ENCODE measurements around the gene PTBP3.

The PTBP3 gene

GRCh38 chr9:112332977-112333638, at the start of gene PTBP3:
TSS of gene PTBP3 (minus strand) at chr9:112333619. CDS start at chr9:112297865, 35,754 bp downstream.
- H3K4me1 ChIP-seq (ENCODE audit: control insufficient read depth in 1 of 2, insufficient read depth in 2 of 2, low read length in 2 of 2): peaks cover 28 to 39% of the 10 kb centered on the region in 2 donors

GRCh38 chr9:112382501-112383364, 49.3 kb upstream of the PTBP3 start:
- Histone ChIP-seq H3K27ac (ENCODE audit: low read depth, low read length) (no peak overlapping the region), H3K27me3 (ENCODE audit: control insufficient read depth in 1 of 2, insufficient read depth in 2 of 2, low read length in 2 of 2) (no peaks in the 10 kb centered on the region), H3K9ac (ENCODE audit: low read depth in 1 of 2, low read length in 2 of 2) (no peak overlapping the region), H3K4me3 (ENCODE audit: low read depth in 1 of 2, low read length in 2 of 2) (no peak overlapping the region), H3K36me3 (ENCODE audit: control insufficient read depth in 1 of 2, insufficient read depth in 2 of 2, low read length in 2 of 2) (peaks cover 0 to 3% of the 10 kb centered on the region in 2 donors), H3K4me1 (ENCODE audit: control insufficient read depth in 1 of 2, insufficient read depth in 2 of 2, low read length in 2 of 2) (peaks cover 12 to 26% of the 10 kb centered on the region in 2 donors), H3K9me3 (ENCODE audit: control insufficient read depth in 1 of 2, low read length in 2 of 2) (no peaks in the 10 kb centered on the region)

More at GRCh38 chr9:112332977-112333638, at the start of gene PTBP3:
- Histone ChIP-seq H3K9ac (ENCODE audit: low read depth in 1 of 2, low read length in 2 of 2) (peak within 1 kb of the TSS; percentile 92 to 97), H3K9me3 (ENCODE audit: control insufficient read depth in 1 of 2, low read length in 2 of 2) (no peaks in the 10 kb centered on the region), H3K27me3 (ENCODE audit: control insufficient read depth in 1 of 2, insufficient read depth in 2 of 2, low read length in 2 of 2) (no peaks in the 10 kb centered on the region), H3K36me3 (ENCODE audit: control insufficient read depth in 1 of 2, insufficient read depth in 2 of 2, low read length in 2 of 2) (no peaks in the 10 kb centered on the region), H3K27ac (ENCODE audit: low read depth, low read length) (peak within 1 kb of the TSS; percentile 99), H3K4me3 (ENCODE audit: low read depth in 1 of 2, low read length in 2 of 2) (peak within 1 kb of the TSS; percentile 90 to 93)

GRCh38 chr9:112382066-112382465, 48.6 kb upstream of the PTBP3 start:
- no peaks in the 10 kb centered on the region for H3K27me3 ChIP-seq (ENCODE audit: control insufficient read depth in 1 of 2, insufficient read depth in 2 of 2, low read length in 2 of 2)
- no peaks in the 10 kb centered on the region for H3K36me3 ChIP-seq (ENCODE audit: control insufficient read depth in 1 of 2, insufficient read depth in 2 of 2, low read length in 2 of 2)
- H3K27ac ChIP-seq (ENCODE audit: low read depth, low read length): no peak overlapping the region
- no peak overlapping the region for H3K4me3 ChIP-seq (ENCODE audit: low read depth in 1 of 2, low read length in 2 of 2)
- H3K4me1 ChIP-seq (ENCODE audit: control insufficient read depth in 1 of 2, insufficient read depth in 2 of 2, low read length in 2 of 2): peaks cover 19 to 33% of the 10 kb centered on the region in 2 donors
- H3K9me3 ChIP-seq (ENCODE audit: control insufficient read depth in 1 of 2, low read length in 2 of 2): no peaks in the 10 kb centered on the region
- no peak overlapping the region for H3K9ac ChIP-seq (ENCODE audit: low read depth in 1 of 2, low read length in 2 of 2)

- H3K36me3 ChIP-seq (ENCODE audit: control insufficient read depth in 1 of 2, insufficient read depth in 2 of 2, low read length in 2 of 2): no peaks in the 10 kb centered on the region
- no peak overlapping the region for H3K27ac ChIP-seq (ENCODE audit: low read depth, low read length)
- peak overlapping the region; percentile 93 to 98 for H3K4me3 ChIP-seq (ENCODE audit: low read depth in 1 of 2, low read length in 2 of 2)
- no peaks in the 10 kb centered on the region for H3K9me3 ChIP-seq (ENCODE audit: control insufficient read depth in 1 of 2, low read length in 2 of 2)
- H3K27me3 ChIP-seq (ENCODE audit: control insufficient read depth in 1 of 2, insufficient read depth in 2 of 2, low read length in 2 of 2): no peaks in the 10 kb centered on the region
- peaks cover 21 to 40% of the 10 kb centered on the region in 2 donors for H3K4me1 ChIP-seq (ENCODE audit: control insufficient read depth in 1 of 2, insufficient read depth in 2 of 2, low read length in 2 of 2)
- peak overlapping the region; percentile 86 to 94 for H3K9ac ChIP-seq (ENCODE audit: low read depth in 1 of 2, low read length in 2 of 2)
These were observed 47.4 kb upstream of the PTBP3 start for GRCh38 chr9:112380825-112381221.

GRCh38 chr9:112380102-112380824, 46.8 kb upstream of the PTBP3 start, which contains the start of gene HSDL2:
TSS of gene HSDL2 (plus strand) at chr9:112380108. CDS start at chr9:112380164, 56 bp downstream.
- Histone ChIP-seq H3K36me3 (ENCODE audit: control insufficient read depth in 1 of 2, insufficient read depth in 2 of 2, low read length in 2 of 2) (no peaks in the 10 kb centered on the region), H3K27me3 (ENCODE audit: control insufficient read depth in 1 of 2, insufficient read depth in 2 of 2, low read length in 2 of 2) (no peaks in the 10 kb centered on the region), H3K9ac (ENCODE audit: low read depth in 1 of 2, low read length in 2 of 2) (peak within 1 kb of the TSS; percentile 89 to 100), H3K4me1 (ENCODE audit: control insufficient read depth in 1 of 2, insufficient read depth in 2 of 2, low read length in 2 of 2) (peaks cover 21 to 40% of the 10 kb centered on the region in 2 donors), H3K27ac (ENCODE audit: low read depth, low read length) (peak within 1 kb of the TSS; percentile 97), H3K4me3 (ENCODE audit: low read depth in 1 of 2, low read length in 2 of 2) (peak within 1 kb of the TSS; percentile 93 to 98), H3K9me3 (ENCODE audit: control insufficient read depth in 1 of 2, low read length in 2 of 2) (no peaks in the 10 kb centered on the region)

GRCh38 chr9:112379177-112380101, 46.0 kb upstream of the PTBP3 start:
- Histone ChIP-seq H3K27me3 (ENCODE audit: control insufficient read depth in 1 of 2, insufficient read depth in 2 of 2, low read length in 2 of 2) (no peaks in the 10 kb centered on the region), H3K9me3 (ENCODE audit: control insufficient read depth in 1 of 2, low read length in 2 of 2) (no peaks in the 10 kb centered on the region), H3K36me3 (ENCODE audit: control insufficient read depth in 1 of 2, insufficient read depth in 2 of 2, low read length in 2 of 2) (no peaks in the 10 kb centered on the region), H3K4me3 (ENCODE audit: low read depth in 1 of 2, low read length in 2 of 2) (peak overlapping the region; percentile 93 to 98), H3K9ac (ENCODE audit: low read depth in 1 of 2, low read length in 2 of 2) (peak overlapping the region; percentile 89 to 100), H3K4me1 (ENCODE audit: control insufficient read depth in 1 of 2, insufficient read depth in 2 of 2, low read length in 2 of 2) (peaks cover 21 to 40% of the 10 kb centered on the region in 2 donors), H3K27ac (ENCODE audit: low read depth, low read length) (peak overlapping the region; percentile 97)

- Histone ChIP-seq H3K9ac (ENCODE audit: low read depth in 1 of 2, low read length in 2 of 2) (peak overlapping the region; percentile 89 to 100), H3K9me3 (ENCODE audit: control insufficient read depth in 1 of 2, low read length in 2 of 2) (no peaks in the 10 kb centered on the region), H3K4me3 (ENCODE audit: low read depth in 1 of 2, low read length in 2 of 2) (peak overlapping the region; percentile 79 to 90), H3K27me3 (ENCODE audit: control insufficient read depth in 1 of 2, insufficient read depth in 2 of 2, low read length in 2 of 2) (no peaks in the 10 kb centered on the region), H3K27ac (ENCODE audit: low read depth, low read length) (peak overlapping the region; percentile 97), H3K36me3 (ENCODE audit: control insufficient read depth in 1 of 2, insufficient read depth in 2 of 2, low read length in 2 of 2) (no peaks in the 10 kb centered on the region), H3K4me1 (ENCODE audit: control insufficient read depth in 1 of 2, insufficient read depth in 2 of 2, low read length in 2 of 2) (peaks cover 18 to 40% of the 10 kb centered on the region in 2 donors)
These were observed 45.1 kb upstream of the PTBP3 start for GRCh38 chr9:112378328-112379176.

- no peaks in the 10 kb centered on the region for H3K27me3 ChIP-seq (ENCODE audit: control insufficient read depth in 1 of 2, insufficient read depth in 2 of 2, low read length in 2 of 2)
- peak overlapping the region in 1 of 2 donors; percentile 100 for H3K9ac ChIP-seq (ENCODE audit: low read depth in 1 of 2, low read length in 2 of 2)
- peak overlapping the region; percentile 79 to 90 for H3K4me3 ChIP-seq (ENCODE audit: low read depth in 1 of 2, low read length in 2 of 2)
- no peak overlapping the region for H3K27ac ChIP-seq (ENCODE audit: low read depth, low read length)
- peaks cover 18 to 40% of the 10 kb centered on the region in 2 donors for H3K4me1 ChIP-seq (ENCODE audit: control insufficient read depth in 1 of 2, insufficient read depth in 2 of 2, low read length in 2 of 2)
- H3K36me3 ChIP-seq (ENCODE audit: control insufficient read depth in 1 of 2, insufficient read depth in 2 of 2, low read length in 2 of 2): no peaks in the 10 kb centered on the region
- H3K9me3 ChIP-seq (ENCODE audit: control insufficient read depth in 1 of 2, low read length in 2 of 2): no peaks in the 10 kb centered on the region
These were observed 44.4 kb upstream of the PTBP3 start for GRCh38 chr9:112377684-112378327.
